ENCODE measurements around the gene GOLGB1. TPM values are rescaled to one million over a fixed set of nuclear protein-coding genes. Genes with fewer than 3 reads are reported as not detected.
"Not testable (repeated sequence)": the region's sequence is repeated elsewhere in the genome, so short reads cannot be mapped to it uniquely, and the experiment has no call there.

GOLGB1 gene
- total RNA-seq, 2 donors from 2014 or later: 29.7 to 39.1 TPM

- no peaks in the 10 kb centered on the region for H3K27me3 Mint-ChIP-seq
- no peak overlapping the region for H3K4me3 Mint-ChIP-seq
- H3K4me1 Mint-ChIP-seq: no peaks in the 10 kb centered on the region
- H3K27ac Mint-ChIP-seq: no peak overlapping the region
- no peak for ATAC-seq (replicated peaks)
- H3K36me3 Mint-ChIP-seq (ENCODE audit: low read depth): no peaks in the 10 kb centered on the region
- no peaks in the 10 kb centered on the region for H3K9me3 Mint-ChIP-seq
Observed at GRCh38 chr3:121757812-121758545, 8.4 kb upstream of the GOLGB1 start.

- H3K4me1 Mint-ChIP-seq: no peaks in the 10 kb centered on the region
- H3K27me3 Mint-ChIP-seq: peaks cover 3% of the 10 kb centered on the region
- no peaks in the 10 kb centered on the region for H3K36me3 Mint-ChIP-seq (ENCODE audit: low read depth)
- no peak overlapping the region for H3K27ac Mint-ChIP-seq
- no peak for ATAC-seq (replicated peaks)
- no peaks in the 10 kb centered on the region for H3K9me3 Mint-ChIP-seq
- H3K4me3 Mint-ChIP-seq: no peak overlapping the region
Observed at GRCh38 chr3:121757087-121757811, 7.7 kb upstream of the GOLGB1 start.

- no peak overlapping the region for H3K27ac Mint-ChIP-seq
- H3K36me3 Mint-ChIP-seq (ENCODE audit: low read depth): no peaks in the 10 kb centered on the region
- peaks cover 9% of the 10 kb centered on the region for H3K27me3 Mint-ChIP-seq
- no peak for ATAC-seq (replicated peaks)
- H3K4me3 Mint-ChIP-seq: no peak overlapping the region
- no peaks in the 10 kb centered on the region for H3K9me3 Mint-ChIP-seq
- no peaks in the 10 kb centered on the region for H3K4me1 Mint-ChIP-seq
Observed at GRCh38 chr3:121752772-121753171, 3.2 kb upstream of the GOLGB1 start.

GRCh38 chr3:121752261-121752660 is 2.7 kb upstream of the GOLGB1 start:
- no peaks in the 10 kb centered on the region for H3K9me3 Mint-ChIP-seq
- H3K4me1 Mint-ChIP-seq: no peaks in the 10 kb centered on the region
- no peak for ATAC-seq (replicated peaks)
- H3K27ac Mint-ChIP-seq: no peak overlapping the region
- H3K36me3 Mint-ChIP-seq (ENCODE audit: low read depth): no peaks in the 10 kb centered on the region
- H3K4me3 Mint-ChIP-seq: no peak overlapping the region
- H3K27me3 Mint-ChIP-seq: peaks cover 9% of the 10 kb centered on the region

GRCh38 chr3:121750087-121750415 is 510 bp upstream of the GOLGB1 start:
- H3K4me3 Mint-ChIP-seq: no peak overlapping the region
- no peaks in the 10 kb centered on the region for H3K36me3 Mint-ChIP-seq (ENCODE audit: low read depth)
- no peaks in the 10 kb centered on the region for H3K9me3 Mint-ChIP-seq
- H3K27me3 Mint-ChIP-seq: peaks cover 9% of the 10 kb centered on the region
- no peak for ATAC-seq (replicated peaks)
- no peaks in the 10 kb centered on the region for H3K4me1 Mint-ChIP-seq
- no peak overlapping the region for H3K27ac Mint-ChIP-seq

- Mint-ChIP-seq H3K27ac (no peak overlapping the region), H3K27me3 (peaks cover 9% of the 10 kb centered on the region), H3K9me3 (no peaks in the 10 kb centered on the region), H3K4me1 (peaks cover 3% of the 10 kb centered on the region), H3K4me3 (no peak overlapping the region), H3K36me3 (ENCODE audit: low read depth) (no peaks in the 10 kb centered on the region)
- ATAC-seq (replicated peaks): peak; percentile 32
Observed at GRCh38 chr3:121748680-121749275, 763 bp downstream of the GOLGB1 start.

GRCh38 chr3:121747976-121748375 is 1.6 kb downstream of the GOLGB1 start:
- no peak for ATAC-seq (replicated peaks)
- Mint-ChIP-seq H3K9me3 (no peaks in the 10 kb centered on the region), H3K4me3 (no peak overlapping the region)

GRCh38 chr3:121743106-121743505 is 6.4 kb downstream of the GOLGB1 start:
- H3K36me3 Mint-ChIP-seq (ENCODE audit: low read depth): peaks cover 29% of the 10 kb centered on the region
- not testable (repeated sequence) for ATAC-seq (replicated peaks); H3K27ac Mint-ChIP-seq; H3K4me3 Mint-ChIP-seq; H3K9me3 Mint-ChIP-seq; H3K27me3 Mint-ChIP-seq
- peaks cover 24% of the 10 kb centered on the region for H3K4me1 Mint-ChIP-seq

More at GRCh38 chr3:121747976-121748375, 1.6 kb downstream of the GOLGB1 start:
- no peak overlapping the region for H3K27ac Mint-ChIP-seq
- peaks cover 3% of the 10 kb centered on the region for H3K36me3 Mint-ChIP-seq (ENCODE audit: low read depth)
- peaks cover 3% of the 10 kb centered on the region for H3K4me1 Mint-ChIP-seq
- H3K27me3 Mint-ChIP-seq: peaks cover 9% of the 10 kb centered on the region

GRCh38 chr3:121740896-121741295 is 8.6 kb downstream of the GOLGB1 start:
- no peak for ATAC-seq (replicated peaks)
- H3K9me3 Mint-ChIP-seq: no peaks in the 10 kb centered on the region
- H3K4me1 Mint-ChIP-seq: peaks cover 32% of the 10 kb centered on the region
- no peak overlapping the region for H3K27ac Mint-ChIP-seq
- H3K4me3 Mint-ChIP-seq: no peak overlapping the region
- H3K27me3 Mint-ChIP-seq: no peaks in the 10 kb centered on the region
- peaks cover 45% of the 10 kb centered on the region for H3K36me3 Mint-ChIP-seq (ENCODE audit: low read depth)

GRCh38 chr3:121739902-121740301 is 9.6 kb downstream of the GOLGB1 start:
- H3K4me3 Mint-ChIP-seq: no peak overlapping the region
- H3K27me3 Mint-ChIP-seq: no peaks in the 10 kb centered on the region
- no peak for ATAC-seq (replicated peaks)
- H3K36me3 Mint-ChIP-seq (ENCODE audit: low read depth): peaks cover 45% of the 10 kb centered on the region
- no peaks in the 10 kb centered on the region for H3K9me3 Mint-ChIP-seq
- no peak overlapping the region for H3K27ac Mint-ChIP-seq
- peaks cover 42% of the 10 kb centered on the region for H3K4me1 Mint-ChIP-seq

GRCh38 chr3:121737644-121738043 is 11.9 kb downstream of the GOLGB1 start:
- peaks cover 43% of the 10 kb centered on the region for H3K36me3 Mint-ChIP-seq (ENCODE audit: low read depth)
- H3K27ac Mint-ChIP-seq: no peak overlapping the region
- no peaks in the 10 kb centered on the region for H3K27me3 Mint-ChIP-seq
- peaks cover 44% of the 10 kb centered on the region for H3K4me1 Mint-ChIP-seq
- no peak overlapping the region for H3K4me3 Mint-ChIP-seq
- no peak for ATAC-seq (replicated peaks)
- no peaks in the 10 kb centered on the region for H3K9me3 Mint-ChIP-seq

- peak overlapping the region; percentile 78 for H3K27ac Mint-ChIP-seq
- ATAC-seq (replicated peaks): peak; percentile 79
- peaks cover 41% of the 10 kb centered on the region for H3K36me3 Mint-ChIP-seq (ENCODE audit: low read depth)
- H3K4me1 Mint-ChIP-seq: peaks cover 43% of the 10 kb centered on the region
- H3K9me3 Mint-ChIP-seq: no peaks in the 10 kb centered on the region
- peak overlapping the region; percentile 53 for H3K4me3 Mint-ChIP-seq
- H3K27me3 Mint-ChIP-seq: no peaks in the 10 kb centered on the region
Observed at GRCh38 chr3:121736112-121736511, 13.4 kb downstream of the GOLGB1 start.

GRCh38 chr3:121735047-121735696 is 14.4 kb downstream of the GOLGB1 start:
- peak overlapping the region; percentile 53 for H3K4me3 Mint-ChIP-seq
- H3K27ac Mint-ChIP-seq: peak overlapping the region; percentile 78
- peaks cover 49% of the 10 kb centered on the region for H3K36me3 Mint-ChIP-seq (ENCODE audit: low read depth)
- peaks cover 40% of the 10 kb centered on the region for H3K4me1 Mint-ChIP-seq
- H3K27me3 Mint-ChIP-seq: no peaks in the 10 kb centered on the region
- H3K9me3 Mint-ChIP-seq: no peaks in the 10 kb centered on the region
- peak; percentile 92 for ATAC-seq (replicated peaks)

- H3K36me3 Mint-ChIP-seq (ENCODE audit: low read depth): peaks cover 60% of the 10 kb centered on the region
- no peaks in the 10 kb centered on the region for H3K27me3 Mint-ChIP-seq
- no peak overlapping the region for H3K4me3 Mint-ChIP-seq
- ATAC-seq (replicated peaks): no peak
- H3K9me3 Mint-ChIP-seq: no peaks in the 10 kb centered on the region
- no peak overlapping the region for H3K27ac Mint-ChIP-seq
- peaks cover 17% of the 10 kb centered on the region for H3K4me1 Mint-ChIP-seq
Observed at GRCh38 chr3:121730940-121731687, 18.4 kb downstream of the GOLGB1 start.

Data from activated T-helper 17 cell treated with anti-CD3 and anti-CD28 coated beads, Interleukin-2, amount 50 U/mL, for 72 hours (primary cell).